Kidney (tissue), 14 donors: Measurements from ENCODE around the gene HDAC6. TPM values are rescaled to one million over a fixed set of nuclear protein-coding genes. Genes with fewer than 3 reads are reported as not detected.

Source experiments
- DNase-seq, 5 donors: peaks; one replicate each; pipeline ENCODE4 v3.0.0-alpha.2; 2013 to 2020
- FAIRE-seq: peaks from 2 replicates; lab custom pipeline; 2012; peaks lifted over from hg19 to GRCh38; lab: Jason Lieb, UNC
- H3K27ac ChIP-seq, 2 donors: one replicate each; pipeline ENCODE4 v1.7.0; 2013; ENCODE audit warnings: low read depth in 2 of 2, low read length in 2 of 2, inconsistent platforms in 1 of 2
- H3K27me3 ChIP-seq: one replicate; pipeline ENCODE4 v1.7.1; 2013; ENCODE audit warnings: low read length, inconsistent platforms; ENCODE audit not compliant: control insufficient read depth, insufficient read depth
- H3K36me3 ChIP-seq, 3 donors: one replicate each; pipeline versions ENCODE4 v1.7.0 to v1.7.1; 2013; ENCODE audit warnings: low read length in 3 of 3, control low read depth in 1 of 3, inconsistent platforms in 1 of 3; ENCODE audit not compliant: insufficient read depth in 3 of 3, control insufficient read depth in 2 of 3
- H3K4me1 ChIP-seq, 3 donors: one replicate each; pipeline versions ENCODE4 v1.7.0 to v1.7.1; 2013; ENCODE audit warnings: low read length in 3 of 3, inconsistent platforms in 1 of 3, low read depth in 1 of 3; ENCODE audit not compliant: control insufficient read depth in 2 of 3, insufficient read depth in 2 of 3
- H3K4me3 ChIP-seq, 3 donors: one replicate each; pipeline versions ENCODE4 v1.7.0 to v1.8.1; 2013; ENCODE audit warnings: low read length in 3 of 3, control low read depth in 1 of 3, inconsistent platforms in 1 of 3
- H3K9ac ChIP-seq, 3 donors: one replicate each; pipeline versions ENCODE4 v1.7.0 to v1.7.1; 2013; ENCODE audit warnings: low read length in 3 of 3, control low read depth in 1 of 3, inconsistent platforms in 1 of 3
- H3K9me3 ChIP-seq, 3 donors: one replicate each; pipeline versions ENCODE4 v1.7.0 to v1.7.1; 2013; ENCODE audit warnings: low read length in 3 of 3, control low read depth in 1 of 3, inconsistent platforms in 1 of 3; ENCODE audit not compliant: control insufficient read depth in 2 of 3, insufficient read depth in 1 of 3
- CTCF ChIP-seq: IDR thresholded peaks from 3 replicates; pipeline ENCODE4 v1.5.1; 2012; ENCODE audit warnings: mild to moderate bottlenecking, moderate library complexity, borderline replicate concordance; ENCODE audit not compliant: insufficient read depth; ENCODE audit errors: extremely low read depth
- intact Hi-C: fragments of 100-400 bp; cut with DNase I; formaldehyde crosslinking; loops from one replicate; pipeline ENCODE4 v1.11.1; 2022
- polyA plus RNA-seq: library from polyadenylated mRNA; stranded (reverse); fragments of 350-450 nt; fragmentation: Illumina TruSeq; extraction: RNeasy Lipid Tissue Mini Kit (QIAGEN cat#74804); gene quantifications from one replicate; pipeline ENCODE4 v1.2.3, GENCODE V29; 2014; ENCODE audit warnings: low read depth, low replicate concordance; ENCODE audit not compliant: insufficient read depth
- total RNA-seq: library from RNA; stranded (reverse); fragmentation: NEBNext Ultra II Directional; extraction: Animal tissue kit (Norgen Biotek cat#: 25700); gene quantifications from one replicate; pipeline ENCODE4 v1.2.1, GENCODE V29; 2021
- donor health status: control.
- donor health status: control.
- donor health status: control.
- donor health status: control.
- donor health status: control.
- donor health status: DM: yes; HTN: yes; CAD: no.
- donor health status: Normal renal cell carcinoma (clear cell type).

The HDAC6 gene
- total and polyA plus RNA-seq, 2 donors from 2014 or later, result 96.9 to 123 TPM

DNA sequence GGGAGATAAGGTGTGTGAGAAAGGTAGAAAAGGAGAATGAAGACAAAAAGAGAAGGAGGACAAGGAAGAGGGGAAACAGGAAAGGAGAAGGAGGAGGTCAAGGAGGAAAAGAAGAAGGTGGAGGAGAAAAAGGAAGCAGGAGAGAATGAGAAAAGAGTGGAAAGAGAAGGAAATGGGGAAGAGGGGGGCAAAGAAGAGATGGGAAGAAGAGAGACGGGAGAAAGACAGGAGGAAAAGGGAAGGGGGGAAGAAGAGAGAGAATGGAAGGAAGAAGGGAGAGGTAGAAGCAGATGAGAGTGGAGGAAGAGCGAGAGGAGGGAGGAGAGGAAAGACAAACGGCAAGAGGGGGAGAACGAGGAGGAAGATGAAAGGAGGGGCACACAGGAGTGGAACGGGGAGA is 11.4 kb upstream of the HDAC6 start:
- FAIRE-seq (no peak), DNase-seq (no peak)
- Histone ChIP-seq H3K9me3 (no peaks in the 10 kb centered on the region), H3K4me3 (no peak overlapping the region), H3K27ac (no peak overlapping the region), H3K36me3 (no peaks in the 10 kb centered on the region), H3K4me1 (no peaks in the 10 kb centered on the region), H3K9ac (no peak overlapping the region), H3K27me3 (no peaks in the 10 kb centered on the region)
- intact Hi-C loops, result no loop called here
- no peak for TF ChIP-seq CTCF

DNA sequence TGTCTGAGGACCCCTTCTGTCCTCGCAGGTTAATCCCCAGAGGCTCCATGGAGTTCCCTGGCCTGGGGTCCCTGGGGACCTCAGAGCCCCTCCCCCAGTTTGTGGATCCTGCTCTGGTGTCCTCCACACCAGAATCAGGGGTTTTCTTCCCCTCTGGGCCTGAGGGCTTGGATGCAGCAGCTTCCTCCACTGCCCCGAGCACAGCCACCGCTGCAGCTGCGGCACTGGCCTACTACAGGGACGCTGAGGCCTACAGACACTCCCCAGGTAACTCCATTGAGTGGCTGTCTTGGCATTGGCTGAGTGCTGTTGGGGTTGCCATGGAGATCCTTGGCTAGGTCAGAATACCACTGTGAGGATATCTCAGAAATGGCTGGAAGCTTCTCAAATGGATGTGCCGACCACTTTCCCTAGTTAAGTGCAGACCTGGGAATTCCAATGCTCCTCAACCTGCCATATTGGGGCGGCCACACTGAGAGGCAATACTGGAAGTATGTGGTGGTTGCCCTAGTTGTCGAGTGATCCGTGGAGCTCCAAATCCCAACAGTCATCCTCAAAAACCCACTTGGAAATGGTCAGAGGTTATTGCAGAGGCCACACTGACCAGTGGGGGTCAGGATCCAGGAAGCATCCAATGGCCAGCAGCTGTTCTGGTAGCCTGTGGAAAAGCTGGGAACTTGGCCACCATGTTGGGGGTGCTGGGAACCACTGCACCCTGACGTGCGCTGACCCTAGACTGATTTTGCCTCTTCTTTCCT is 10.6 kb upstream of the HDAC6 start:
- Histone ChIP-seq H3K4me1 (no peaks in the 10 kb centered on the region), H3K9ac (no peak overlapping the region), H3K36me3 (no peaks in the 10 kb centered on the region), H3K9me3 (no peaks in the 10 kb centered on the region), H3K27ac (no peak overlapping the region), H3K27me3 (no peaks in the 10 kb centered on the region), H3K4me3 (no peak overlapping the region)
- FAIRE-seq (no peak), DNase-seq (no peak)
- TF ChIP-seq CTCF, result no peak
- intact Hi-C loops, result no loop called here

DNA sequence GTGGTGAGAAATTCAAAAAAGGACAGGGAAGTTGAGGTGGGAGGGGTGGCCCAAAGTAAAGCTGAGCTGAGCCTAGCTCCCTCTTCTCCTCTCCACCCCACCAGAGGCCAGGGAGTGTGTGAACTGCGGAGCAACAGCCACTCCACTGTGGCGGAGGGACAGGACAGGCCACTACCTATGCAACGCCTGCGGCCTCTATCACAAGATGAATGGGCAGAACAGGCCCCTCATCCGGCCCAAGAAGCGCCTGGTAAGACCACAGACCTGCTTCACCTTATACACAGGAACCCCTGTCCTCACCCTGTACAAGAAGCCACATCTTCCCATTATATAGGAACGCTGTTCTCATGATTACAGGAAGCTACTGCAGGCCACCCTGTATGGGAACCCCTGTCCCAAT is 9.6 kb upstream of the HDAC6 start:
- no peak for TF ChIP-seq CTCF
- no peak for DNase-seq
- Histone ChIP-seq H3K4me1 (no peaks in the 10 kb centered on the region), H3K9ac (no peak overlapping the region), H3K9me3 (no peaks in the 10 kb centered on the region), H3K27me3 (no peaks in the 10 kb centered on the region), H3K4me3 (no peak overlapping the region), H3K36me3 (no peaks in the 10 kb centered on the region), H3K27ac (no peak overlapping the region)
- intact Hi-C loops, result no loop called here
- no peak for FAIRE-seq

- FAIRE-seq (no peak), DNase-seq (no peak)
- TF ChIP-seq CTCF, result no peak
- Histone ChIP-seq H3K9ac (no peak overlapping the region), H3K4me3 (no peak overlapping the region), H3K36me3 (no peaks in the 10 kb centered on the region), H3K27me3 (no peaks in the 10 kb centered on the region), H3K9me3 (no peaks in the 10 kb centered on the region), H3K27ac (no peak overlapping the region), H3K4me1 (no peaks in the 10 kb centered on the region)
- intact Hi-C loops, result no loop called here
Observed at GRCh38 chrX:48793935-48794334, 7.9 kb upstream of the HDAC6 start.
